NB4 (cell line): ENCODE data around the gene C16orf87.

ENCODE experiments used
- DNase-seq: peaks from one replicate; pipeline ENCODE4 v3.0.0; 2010; ENCODE audit warnings: low read depth
- H3K4me3 ChIP-seq: one replicate; pipeline ENCODE4 v1.5.1; 2011; ENCODE audit warnings: mild to moderate bottlenecking, low read depth, low read length, moderate library complexity
- CTCF ChIP-seq: IDR thresholded peaks from one replicate; pipeline ENCODE4 v1.5.1; 2012; ENCODE audit warnings: low read depth, low read length
- MYC ChIP-seq: IDR thresholded peaks from 2 replicates; pipeline ENCODE4 v1.6.1; 2011; ENCODE audit warnings: low read depth, low read length
- POLR2A ChIP-seq: IDR thresholded peaks from 2 replicates; pipeline ENCODE4 v1.6.1; 2011; ENCODE audit warnings: mild to moderate bottlenecking; ENCODE audit not compliant: insufficient read length; ENCODE audit errors: extremely low read depth
- TF ChIP-seq, protein P1 (sequence below): IDR thresholded peaks from 2 replicates; pipeline ENCODE4 v1.6.1; 2011; ENCODE audit warnings: low read depth, low read length

The C16orf87 gene

DNA sequence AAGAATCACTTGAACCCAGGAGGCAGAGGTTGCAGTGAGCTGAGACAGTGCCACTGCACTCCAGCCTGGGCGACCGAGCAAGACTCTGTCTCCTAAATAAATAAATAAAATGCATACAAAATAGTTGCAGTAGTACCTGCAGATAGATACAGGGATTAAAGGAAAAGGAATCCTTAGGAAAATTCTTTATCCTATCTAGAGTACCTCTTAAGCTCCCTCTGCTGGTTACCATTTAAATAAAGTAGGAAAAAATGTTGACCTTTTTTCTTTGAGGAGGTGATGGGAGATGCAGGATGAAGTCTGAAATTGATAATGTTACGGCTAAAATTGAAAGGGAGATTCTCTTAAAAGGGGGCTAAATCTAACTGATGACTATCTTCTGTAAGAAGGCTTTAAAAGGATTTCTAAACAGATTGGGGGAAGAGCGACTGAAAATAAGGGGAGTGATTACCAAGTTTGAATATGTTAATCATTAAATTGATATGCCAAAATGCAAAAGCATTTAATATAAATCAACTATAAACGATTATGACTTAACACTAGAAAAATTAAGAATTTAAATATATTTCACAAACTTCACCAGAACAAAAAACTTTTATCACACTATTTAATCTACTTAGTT, 29.4 kb downstream of the C16orf87 start:
- no peak overlapping the region for H3K4me3 ChIP-seq
- TF ChIP-seq CTCF (peak; percentile 33), POLR2A (no peak), MYC (no peak)
- TF ChIP-seq, protein P1, sequence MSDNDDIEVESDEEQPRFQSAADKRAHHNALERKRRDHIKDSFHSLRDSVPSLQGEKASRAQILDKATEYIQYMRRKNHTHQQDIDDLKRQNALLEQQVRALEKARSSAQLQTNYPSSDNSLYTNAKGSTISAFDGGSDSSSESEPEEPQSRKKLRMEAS = no peak
- DNase-seq = peak; percentile 13

DNA sequence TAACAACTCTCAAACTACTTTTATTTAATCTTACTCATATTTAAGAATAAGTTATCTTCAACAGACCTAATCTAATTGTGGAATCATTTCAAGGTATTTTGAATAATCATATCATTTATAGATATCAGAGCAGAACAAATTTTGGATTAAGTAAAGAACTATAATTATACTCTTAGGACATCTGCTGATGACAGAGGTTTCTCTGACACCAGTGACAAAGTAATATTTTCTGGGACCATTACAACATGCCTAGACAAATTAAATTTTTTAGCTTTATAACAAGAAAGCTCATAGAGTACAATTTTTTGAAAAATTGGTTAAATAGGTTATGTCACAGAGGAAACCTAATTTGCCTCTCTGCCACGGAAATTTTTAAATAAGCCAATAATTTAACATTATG, 30.5 kb downstream of the C16orf87 start:
- TF ChIP-seq, protein P1 = no peak
- no peak for TF ChIP-seq CTCF
- TF ChIP-seq POLR2A = no peak
- TF ChIP-seq MYC = no peak
- no peak for DNase-seq
- no peak overlapping the region for H3K4me3 ChIP-seq

DNA sequence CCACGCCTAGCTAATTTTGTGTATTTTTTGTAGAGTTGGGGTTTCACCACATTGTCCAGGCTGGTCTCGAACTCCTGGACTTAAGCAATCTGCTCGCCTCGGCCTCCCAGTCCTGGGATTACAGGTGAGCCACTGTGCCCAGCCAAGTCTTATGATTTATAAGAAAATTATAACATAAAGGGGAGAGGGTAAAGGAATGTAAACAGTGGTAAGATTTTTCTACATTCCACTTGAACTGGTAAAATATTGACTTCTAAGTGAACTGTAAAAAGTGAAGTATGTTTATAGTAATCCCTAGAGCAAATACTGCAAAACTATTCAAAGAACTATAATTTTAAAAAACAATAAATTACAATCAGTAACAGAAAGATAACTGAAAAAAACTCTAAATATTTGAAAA, 33.5 kb downstream of the C16orf87 start:
- TF ChIP-seq MYC (no peak), CTCF (no peak), POLR2A (no peak)
- TF ChIP-seq, protein P1 = no peak
- H3K4me3 ChIP-seq = no peak overlapping the region
- DNase-seq = no peak

GRCh38 chr16:46796764-46797269, 34.2 kb downstream of the C16orf87 start:
- no peak for DNase-seq
- no peak for TF ChIP-seq CTCF
- TF ChIP-seq, protein P1 = no peak
- no peak for TF ChIP-seq POLR2A
- no peak for TF ChIP-seq MYC
- H3K4me3 ChIP-seq = no peak overlapping the region

- no peak for DNase-seq
- no peak overlapping the region for H3K4me3 ChIP-seq
- TF ChIP-seq, protein P1 = no peak
- TF ChIP-seq MYC = no peak
Measured at GRCh38 chr16:46793841-46794240, 37.1 kb downstream of the C16orf87 start.

DNA sequence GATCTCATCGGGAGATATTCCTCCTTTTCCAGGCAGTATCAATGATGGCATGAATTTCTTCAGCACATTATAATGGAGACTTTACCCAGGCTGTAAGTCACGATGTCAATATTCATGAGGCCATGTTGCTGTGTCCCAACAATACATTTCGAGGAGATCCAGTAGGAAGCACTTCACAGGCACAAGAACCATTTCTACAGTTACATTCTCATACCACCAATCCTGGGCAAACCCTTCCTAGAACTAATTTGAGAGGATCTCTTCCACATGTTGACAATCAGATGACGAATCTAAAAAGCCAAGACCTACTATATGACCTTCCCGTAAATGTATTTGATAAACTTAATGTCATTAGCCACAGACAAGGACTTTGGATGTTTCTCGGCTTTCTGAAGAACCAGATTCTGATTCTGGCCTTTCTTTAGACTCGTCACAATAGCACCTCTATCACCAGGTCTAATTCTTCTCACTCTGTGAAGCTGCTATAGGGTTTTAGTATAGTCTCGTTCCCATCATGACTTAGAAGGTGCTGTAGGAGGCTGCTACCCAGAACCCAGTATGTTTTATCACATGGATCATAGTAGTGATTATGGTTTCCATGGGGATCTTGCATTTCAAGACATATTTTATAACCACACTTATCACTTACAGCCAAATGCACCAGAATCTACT, 40.2 kb downstream of the C16orf87 start:
- TF ChIP-seq POLR2A (no peak), CTCF (no peak), MYC (no peak)
- TF ChIP-seq, protein P1 = no peak
- DNase-seq = peak; percentile 20
- peak overlapping the region; percentile 46 for H3K4me3 ChIP-seq
